Prostate gland (tissue), 2 donors: ENCODE data around the gene ESD. TPM values are rescaled to one million over a fixed set of nuclear protein-coding genes. Genes with fewer than 3 reads are reported as not detected.

Experiments used
- DNase-seq: peaks from one replicate; pipeline ENCODE4 v3.0.0-alpha.2; 2019; ENCODE audit warnings: low spot score
- H3K27ac ChIP-seq, 2 donors: fragments of 200-600 bp; sonication (generic); 2 replicates each; pipeline ENCODE4 v1.5.1; 2017 to 2019
- H3K27me3 ChIP-seq: fragments of 200-600 bp; sonication (generic); replicated peaks from 2 replicates; pipeline ENCODE4 v1.5.1; 2019; ENCODE audit not compliant: insufficient read depth
- H3K36me3 ChIP-seq, 2 donors: fragments of 200-600 bp; sonication (generic); 1 replicate in 1 of 2; 2 replicates in 1 of 2; pipeline versions ENCODE4 v1.5.1 to v1.8.1; 2017 to 2019
- H3K4me1 ChIP-seq: fragments of 200-600 bp; sonication (generic); replicated peaks from 2 replicates; pipeline ENCODE4 v1.5.1; 2019
- H3K4me3 ChIP-seq, 2 donors: fragments of 200-600 bp; sonication (generic); 2 replicates each; pipeline ENCODE4 v1.5.1; 2017 to 2019
- H3K9me3 ChIP-seq: fragments of 200-600 bp; sonication (generic); 2 replicates; pipeline ENCODE4 v1.5.1; 2017
- POLR2A ChIP-seq: fragments of 450-650 bp; IDR thresholded peaks from one replicate; pipeline ENCODE4 v1.6.1; 2016; ENCODE audit warnings: antibody characterized with exemption, mild to moderate bottlenecking
- POLR2AphosphoS5 ChIP-seq: sonication (generic); formaldehyde crosslinking; IDR thresholded peaks from one replicate; pipeline ENCODE4 v1.6.1; 2017; ENCODE audit warnings: antibody characterized with exemption
- WGBS: methylation state at CpG from one replicate; pipeline ENCODE4 v1.1.5; 2018; 5-methylcytosine and 5-hydroxymethylcytosine counted together
- intact Hi-C: fragments of 100-400 bp; cut with DNase I; formaldehyde crosslinking; loops from one replicate; pipeline ENCODE4 v1.14.2; 2022
- total RNA-seq, 2 donors: library from RNA; depleted of rRNA; stranded (reverse); fragments of >200 nt; gene quantifications; one replicate each; pipeline ENCODE4 v1.1.0, GENCODE V29; 2016
- TF ChIP-seq, protein P1 (sequence below), 4 experiments: fragments of 200-600 bp in 2 of 4; fragments of 450-650 bp in 2 of 4; sonication (generic) in 2 of 4; IDR thresholded peaks; 1 replicate in 3 of 4; 2 replicates in 1 of 4; pipeline ENCODE4 v1.5.1; 2016 to 2019; ENCODE audit warnings: antibody characterized with exemption in 4 of 4, mild to moderate bottlenecking in 2 of 4, moderate library complexity in 2 of 4

The ESD gene
- total RNA-seq, 2 donors from 2014 or later: 88.2 to 90.3 TPM

DNA sequence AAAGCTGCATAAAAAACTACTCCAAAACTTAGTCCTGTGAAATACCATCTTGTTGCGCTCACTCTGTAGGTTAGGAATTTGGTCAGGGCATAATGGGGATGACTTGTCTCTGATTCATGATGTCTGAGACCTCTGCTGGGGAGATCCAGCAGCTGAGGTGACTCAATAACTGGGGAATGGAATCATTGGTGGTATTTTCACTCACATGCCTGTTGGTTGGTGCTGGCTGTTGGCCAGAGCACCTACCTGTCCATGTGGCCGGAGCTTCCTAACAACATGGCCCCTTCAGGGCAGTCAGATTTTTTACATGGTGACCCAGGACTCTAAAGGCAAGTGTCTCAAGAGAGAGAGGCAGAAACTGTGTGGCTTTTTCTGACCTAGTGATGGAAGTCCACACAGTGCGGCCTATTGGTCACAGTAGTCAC is 7.4 kb upstream of the ESD start:
- Histone ChIP-seq H3K27ac (no peak overlapping the region), H3K4me1 (no peaks in the 10 kb centered on the region), H3K4me3 (no peak overlapping the region), H3K36me3 (no peaks in the 10 kb centered on the region), H3K27me3 (no peaks in the 10 kb centered on the region), H3K9me3 (no peaks in the 10 kb centered on the region)
- no peak for DNase-seq
- intact Hi-C loops: no loop called here
- WGBS: 94% methylated on average over 3 of the region's 3 CpGs
- TF ChIP-seq POLR2A (no peak), POLR2AphosphoS5 (no peak)

DNA sequence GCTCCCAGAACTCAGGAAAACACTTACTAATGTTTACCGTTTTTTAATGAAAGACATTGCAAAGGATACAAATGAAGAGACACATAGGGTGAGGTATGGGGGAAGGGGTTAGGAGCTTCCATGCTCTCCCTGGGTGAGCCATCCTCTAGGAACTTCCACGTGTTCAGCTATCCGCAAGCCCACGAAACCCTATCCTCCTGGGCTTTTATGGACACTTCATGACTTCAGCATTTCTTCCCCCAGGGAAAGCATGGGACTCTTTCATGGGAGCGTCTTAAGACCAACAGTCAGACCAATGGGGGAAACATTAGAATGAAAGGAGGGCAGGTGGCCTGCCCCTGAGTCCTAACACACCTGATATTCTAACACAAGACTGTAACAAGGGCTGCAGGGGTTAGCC is 6.6 kb upstream of the ESD start:
- WGBS: 82% methylated on average over 5 of the region's 5 CpGs
- H3K27ac ChIP-seq: no peak overlapping the region

DNA sequence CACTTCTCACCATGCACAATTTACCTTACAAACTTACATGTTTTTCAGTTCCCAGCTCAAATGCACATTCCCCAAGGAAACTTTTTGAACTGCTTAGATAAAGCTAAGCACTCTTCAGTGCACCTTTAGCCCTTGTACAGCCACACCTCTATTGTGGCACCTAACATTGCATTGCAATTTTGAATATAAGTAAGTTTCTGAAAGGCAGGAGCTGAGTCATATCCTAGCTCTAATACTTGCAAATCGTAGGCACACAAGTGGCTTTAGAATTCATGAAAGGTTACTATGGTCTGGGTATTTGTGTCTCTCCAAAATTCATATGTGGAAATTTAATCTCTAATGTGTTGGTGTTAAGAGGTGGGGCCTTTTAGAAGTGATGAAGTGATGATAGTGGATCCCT is 4.9 kb upstream of the ESD start:
- WGBS: 84% methylated on average over 1 of the region's 1 CpG
- H3K4me1 ChIP-seq: no peaks in the 10 kb centered on the region
- no peak for TF ChIP-seq POLR2A
- TF ChIP-seq, protein P1, sequence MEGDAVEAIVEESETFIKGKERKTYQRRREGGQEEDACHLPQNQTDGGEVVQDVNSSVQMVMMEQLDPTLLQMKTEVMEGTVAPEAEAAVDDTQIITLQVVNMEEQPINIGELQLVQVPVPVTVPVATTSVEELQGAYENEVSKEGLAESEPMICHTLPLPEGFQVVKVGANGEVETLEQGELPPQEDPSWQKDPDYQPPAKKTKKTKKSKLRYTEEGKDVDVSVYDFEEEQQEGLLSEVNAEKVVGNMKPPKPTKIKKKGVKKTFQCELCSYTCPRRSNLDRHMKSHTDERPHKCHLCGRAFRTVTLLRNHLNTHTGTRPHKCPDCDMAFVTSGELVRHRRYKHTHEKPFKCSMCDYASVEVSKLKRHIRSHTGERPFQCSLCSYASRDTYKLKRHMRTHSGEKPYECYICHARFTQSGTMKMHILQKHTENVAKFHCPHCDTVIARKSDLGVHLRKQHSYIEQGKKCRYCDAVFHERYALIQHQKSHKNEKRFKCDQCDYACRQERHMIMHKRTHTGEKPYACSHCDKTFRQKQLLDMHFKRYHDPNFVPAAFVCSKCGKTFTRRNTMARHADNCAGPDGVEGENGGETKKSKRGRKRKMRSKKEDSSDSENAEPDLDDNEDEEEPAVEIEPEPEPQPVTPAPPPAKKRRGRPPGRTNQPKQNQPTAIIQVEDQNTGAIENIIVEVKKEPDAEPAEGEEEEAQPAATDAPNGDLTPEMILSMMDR (IDR thresholded peaks at IDR 0.05): no peak
- no peak for TF ChIP-seq POLR2AphosphoS5
- DNase-seq: no peak
- H3K4me3 ChIP-seq: no peak overlapping the region
- H3K27ac ChIP-seq: no peak overlapping the region
- H3K27me3 ChIP-seq: no peaks in the 10 kb centered on the region
- no peaks in the 10 kb centered on the region for H3K36me3 ChIP-seq
- H3K9me3 ChIP-seq: no peaks in the 10 kb centered on the region
- intact Hi-C loops: no loop called here

More for the DNA sequence above, 6.6 kb upstream of the ESD start:
- TF ChIP-seq, protein P1 (IDR thresholded peaks at IDR 0.05): no peak
- no peak for TF ChIP-seq POLR2A
- no peak for TF ChIP-seq POLR2AphosphoS5
- Histone ChIP-seq H3K36me3 (no peaks in the 10 kb centered on the region), H3K4me3 (no peak overlapping the region), H3K27me3 (no peaks in the 10 kb centered on the region), H3K4me1 (no peaks in the 10 kb centered on the region), H3K9me3 (no peaks in the 10 kb centered on the region)
- intact Hi-C loops: no loop called here
- DNase-seq: no peak

DNA sequence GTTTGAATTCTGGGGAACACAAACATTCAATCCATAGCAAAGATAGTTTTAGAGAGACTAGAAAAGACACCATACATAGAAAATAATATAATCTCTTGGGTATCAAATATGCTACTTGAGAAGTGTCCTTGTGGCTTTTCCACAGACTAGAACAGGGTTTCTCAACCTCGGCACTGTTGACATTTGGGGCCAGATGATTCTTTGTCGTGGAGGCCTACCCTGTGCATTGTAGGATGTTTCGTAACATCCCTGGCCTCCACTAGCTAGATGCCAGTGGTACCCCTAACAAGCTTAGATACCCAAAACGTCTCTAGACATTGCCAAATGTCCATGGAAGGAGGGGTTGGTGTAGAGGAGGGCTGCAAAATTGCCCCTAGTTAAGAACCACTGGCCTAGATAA is 2.2 kb upstream of the ESD start:
- H3K4me3 ChIP-seq: no peak overlapping the region
- intact Hi-C loops: loop anchor here (5.0 kb wide), 1 partner anchor 247 kb away; the partner anchor contains the start of gene LRCH1
- no peaks in the 10 kb centered on the region for H3K9me3 ChIP-seq
- no peak overlapping the region for H3K27ac ChIP-seq
- no peaks in the 10 kb centered on the region for H3K36me3 ChIP-seq
- no peak for DNase-seq
- TF ChIP-seq, protein P1 (IDR thresholded peaks at IDR 0.05): no peak
- TF ChIP-seq POLR2AphosphoS5: no peak
- no peak for TF ChIP-seq POLR2A
- peaks cover 3% of the 10 kb centered on the region for H3K4me1 ChIP-seq
- 87% methylated on average over 4 of the region's 4 CpGs for WGBS
- H3K27me3 ChIP-seq: no peaks in the 10 kb centered on the region

DNA sequence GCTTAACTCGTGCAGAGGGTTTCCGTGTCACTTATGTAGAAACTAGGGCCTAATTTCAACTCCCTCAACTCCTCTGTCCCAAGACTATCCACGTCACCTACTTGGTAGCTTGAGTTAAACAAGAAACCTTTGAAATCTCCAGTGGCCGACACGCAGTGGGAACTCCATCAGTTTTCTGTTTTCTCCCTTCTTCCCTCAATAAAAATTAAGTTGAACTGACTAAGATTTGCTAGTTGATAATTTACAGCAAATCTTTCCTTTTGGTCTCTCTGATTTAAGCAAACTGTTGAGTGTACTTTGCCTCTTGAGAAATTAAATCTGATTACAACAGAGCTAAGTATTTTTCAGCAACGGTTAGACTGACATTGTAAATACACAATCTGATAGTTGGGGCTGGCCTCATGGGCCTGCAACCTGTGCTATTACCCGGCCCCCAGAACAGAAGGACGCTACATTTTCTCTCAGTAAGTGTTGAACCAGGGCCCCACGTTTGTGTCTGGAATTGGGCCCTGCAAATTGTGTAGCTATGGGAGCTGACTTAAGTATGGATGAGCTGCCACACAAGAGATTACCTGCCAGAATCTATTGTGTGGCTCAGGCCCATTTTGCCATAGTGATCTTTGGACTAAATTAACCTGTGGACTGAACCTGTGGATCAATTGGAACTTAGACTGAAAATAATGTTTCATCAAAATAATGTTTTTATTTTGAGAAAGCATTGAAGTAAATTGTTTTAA is 708 bp upstream of the ESD start:
- Histone ChIP-seq H3K4me3 (peak overlapping the region; percentile 69 to 80), H3K27ac (peak overlapping the region; percentile 92 to 94), H3K36me3 (no peaks in the 10 kb centered on the region), H3K27me3 (no peaks in the 10 kb centered on the region), H3K9me3 (no peaks in the 10 kb centered on the region), H3K4me1 (peaks cover 3% of the 10 kb centered on the region)
- TF ChIP-seq POLR2A (no peak), POLR2AphosphoS5 (no peak)
- TF ChIP-seq, protein P1 (IDR thresholded peaks at IDR 0.05): no peak
- DNase-seq: no peak
- intact Hi-C loops: loop anchor here (5.0 kb wide), 1 partner anchor 245 kb away; the partner anchor contains the start of gene LRCH1
- WGBS: 32% methylated on average over 9 of the region's 9 CpGs
